Liver (tissue), 9 donors: ENCODE data around the gene YARS2. TPM values are rescaled to one million over a fixed set of nuclear protein-coding genes. Genes with fewer than 3 reads are reported as not detected.
A peak's percentile ranks its signal among the peaks of the same experiment; 100 is the strongest.

Experiments
- DNase-seq: peaks from one replicate; pipeline ENCODE4 v3.0.0-alpha.2; 2017; ENCODE audit warnings: low spot score
- H3K27ac ChIP-seq, 2 donors: one replicate each; pipeline ENCODE4 v1.7.0; 2013; ENCODE audit warnings: inconsistent platforms in 2 of 2, low read length in 2 of 2, control low read depth in 1 of 2, low read depth in 1 of 2, mild to moderate bottlenecking in 1 of 2
- H3K27me3 ChIP-seq, 4 donors: one replicate each; pipeline versions ENCODE4 v1.6.1 to v1.7.0; 2013; ENCODE audit warnings: low read length in 3 of 4, inconsistent platforms in 1 of 4, mild to moderate bottlenecking in 1 of 4, moderate library complexity in 1 of 4; ENCODE audit not compliant: control insufficient read depth in 4 of 4, insufficient read depth in 4 of 4
- H3K36me3 ChIP-seq, 4 donors: one replicate each; pipeline versions ENCODE4 v1.6.1 to v1.7.0; 2013; ENCODE audit warnings: low read length in 3 of 4, mild to moderate bottlenecking in 3 of 4, low read depth in 1 of 4, moderate library complexity in 1 of 4; ENCODE audit not compliant: control insufficient read depth in 4 of 4, insufficient read depth in 3 of 4
- H3K4me1 ChIP-seq, 4 donors: one replicate each; pipeline versions ENCODE4 v1.6.1 to v1.7.0; 2013; ENCODE audit warnings: low read length in 3 of 4, mild to moderate bottlenecking in 3 of 4, moderate library complexity in 1 of 4; ENCODE audit not compliant: control insufficient read depth in 4 of 4, insufficient read depth in 4 of 4
- H3K4me3 ChIP-seq, 3 donors: one replicate each; pipeline versions ENCODE4 v1.6.1 to v1.7.0; 2013; ENCODE audit warnings: low read length in 3 of 3, control low read depth in 1 of 3, low read depth in 1 of 3, mild to moderate bottlenecking in 1 of 3
- H3K9ac ChIP-seq, 2 donors: one replicate each; pipeline ENCODE4 v1.7.0; 2013; ENCODE audit warnings: low read length in 2 of 2, mild to moderate bottlenecking in 2 of 2, moderate library complexity in 2 of 2, control low read depth in 1 of 2, low read depth in 1 of 2
- H3K9me3 ChIP-seq, 4 donors: one replicate each; pipeline versions ENCODE4 v1.6.1 to v1.7.0; 2013; ENCODE audit warnings: low read length in 3 of 4; ENCODE audit not compliant: control insufficient read depth in 4 of 4
- ATF3 ChIP-seq: IDR thresholded peaks from 2 replicates; pipeline ENCODE4 v1.6.1; 2016; ENCODE audit warnings: antibody characterized with exemption
- CTCF ChIP-seq: fragments of 150-350 bp; IDR thresholded peaks from 2 replicates; pipeline ENCODE4 v1.5.1; 2017; ENCODE audit warnings: improper control_type of control experiment, low read depth, low read length; ENCODE audit not compliant: missing input control
- EGR1 ChIP-seq, 2 donors: IDR thresholded peaks; 2 replicates each; pipeline ENCODE4 v1.6.1; 2016 to 2018; ENCODE audit warnings: antibody characterized with exemption in 2 of 2, low read depth in 2 of 2
- FOXA1 ChIP-seq: IDR thresholded peaks from 2 replicates; pipeline ENCODE4 v1.6.1; 2016; ENCODE audit warnings: antibody characterized with exemption
- FOXA2 ChIP-seq: IDR thresholded peaks from 2 replicates; pipeline ENCODE4 v1.6.1; 2016; ENCODE audit warnings: antibody characterized with exemption
- GABPA ChIP-seq, 2 donors: IDR thresholded peaks in 1 of 2; conservative IDR thresholded peaks in 1 of 2; 2 replicates each; pipeline ENCODE4 v1.6.1; 2016; ENCODE audit warnings: antibody characterized with exemption in 2 of 2, mild to moderate bottlenecking in 1 of 2, moderate library complexity in 1 of 2
- HNF4A ChIP-seq, 2 donors: conservative IDR thresholded peaks; 2 replicates each; pipeline ENCODE4 v1.6.1; 2016; ENCODE audit warnings: antibody characterized with exemption in 2 of 2, mild to moderate bottlenecking in 2 of 2
- HNF4G ChIP-seq: IDR thresholded peaks from 2 replicates; pipeline ENCODE4 v1.6.1; 2016; ENCODE audit warnings: antibody characterized with exemption
- JUND ChIP-seq, 2 donors: IDR thresholded peaks; 2 replicates each; pipeline ENCODE4 v1.6.1; 2016; ENCODE audit warnings: antibody characterized with exemption in 2 of 2
- MAX ChIP-seq: IDR thresholded peaks from 2 replicates; pipeline ENCODE4 v1.6.1; 2016; ENCODE audit warnings: antibody characterized with exemption
- NR2F2 ChIP-seq: IDR thresholded peaks from 2 replicates; pipeline ENCODE4 v1.6.1; 2016; ENCODE audit warnings: antibody characterized with exemption
- RAD21 ChIP-seq, 2 donors: IDR thresholded peaks; 2 replicates each; pipeline ENCODE4 v1.6.1; 2016; ENCODE audit warnings: antibody characterized with exemption in 2 of 2, mild to moderate bottlenecking in 2 of 2
- REST ChIP-seq: IDR thresholded peaks from 2 replicates; pipeline ENCODE4 v1.6.1; 2016; ENCODE audit warnings: antibody characterized with exemption, mild to moderate bottlenecking
- RXRA ChIP-seq, 2 donors: IDR thresholded peaks; 2 replicates each; pipeline ENCODE4 v1.6.1; 2017 to 2018; ENCODE audit warnings: antibody characterized with exemption in 2 of 2, mild to moderate bottlenecking in 1 of 2
- SP1 ChIP-seq: IDR thresholded peaks from 2 replicates; pipeline ENCODE4 v1.6.1; 2018; ENCODE audit warnings: antibody characterized with exemption, mild to moderate bottlenecking
- TAF1 ChIP-seq: conservative IDR thresholded peaks from 2 replicates; pipeline ENCODE4 v1.6.1; 2016; ENCODE audit warnings: antibody characterized with exemption, mild to moderate bottlenecking
- YY1 ChIP-seq: IDR thresholded peaks from 2 replicates; pipeline ENCODE4 v1.6.1; 2016; ENCODE audit warnings: antibody characterized with exemption, mild to moderate bottlenecking
- ZBTB33 ChIP-seq: IDR thresholded peaks from 2 replicates; pipeline ENCODE4 v1.6.1; 2016; ENCODE audit warnings: antibody characterized with exemption
- WGBS: extraction: QIAGEN DNeasy Blood & Tissue Kit; methylation state at CpG from one replicate; pipeline ENCODE4 v1.1.7; 2013; 5-methylcytosine and 5-hydroxymethylcytosine counted together
- polyA plus RNA-seq, 2 donors: library from polyadenylated mRNA; stranded (reverse) in 1 of 2; unstranded in 1 of 2; fragments of 200-250 nt in 1 of 2; fragments of >200 nt in 1 of 2; fragmentation: Nextera tagmentation in 1 of 2; extraction: Ambion mirVana in 1 of 2; gene quantifications; one replicate each; pipeline versions ENCODE4 v1.2.1 to v1.2.3, GENCODE V29; 2013 to 2015
- total RNA-seq, 2 donors: library from RNA; depleted of rRNA; stranded (reverse); fragments of >200 nt; gene quantifications; one replicate each; pipeline ENCODE4 v1.2.3, GENCODE V29; 2014
- donor health status: healthy.
- donor health status: healthy.
- donor health status: healthy.
- donor health status: healthy.
- donor health status: healthy.

The YARS2 gene
- total RNA-seq (10 to 100 TPM; 11.4 to 16.4 TPM), polyA plus RNA-seq (1 to 10 TPM; 7.4 to 9.5 TPM)

GRCh38 chr12:32755654-32756475 lies at the start of gene YARS2:
TSS of gene YARS2 (minus strand) at chr12:32755897. CDS start at chr12:32755874, 23 bp downstream.
- Histone ChIP-seq H3K4me1 (peaks cover 0 to 18% (median 14%) of the 10 kb centered on the region in 4 donors), H3K27ac (peak within 1 kb of the TSS; percentile 68 to 84), H3K27me3 (no peaks in the 10 kb centered on the region), H3K36me3 (peaks cover 3 to 14% (median 7%) of the 10 kb centered on the region in 4 donors), H3K9ac (peak within 1 kb of the TSS; percentile 77 to 82), H3K4me3 (peak within 1 kb of the TSS; percentile 79 to 96 (median 79)), H3K9me3 (no peaks in the 10 kb centered on the region)
- peak; percentile 85 for TF ChIP-seq TAF1
- TF ChIP-seq ATF3: peak; percentile 55
- TF ChIP-seq EGR1 (IDR thresholded peaks at IDR 0.05; ENCODE audit: low read depth in 2 of 2): peak in 1 of 2 donors; percentile 21
- TF ChIP-seq RXRA (IDR thresholded peaks at IDR 0.05): peak; percentile 13 to 28
- peak; percentile 7 for TF ChIP-seq HNF4G
- TF ChIP-seq MAX: peak; percentile 61
- TF ChIP-seq RAD21 (IDR thresholded peaks at IDR 0.05): peak; percentile 99
- TF ChIP-seq HNF4A (conservative IDR thresholded peaks at IDR 0.05): peak; percentile 36 to 55
- peak; percentile 99 for TF ChIP-seq YY1
- no peak for TF ChIP-seq ZBTB33
- TF ChIP-seq NR2F2: no peak
- TF ChIP-seq FOXA2: no peak
- TF ChIP-seq CTCF: peak; percentile 86
- TF ChIP-seq GABPA (IDR thresholded peaks at IDR 0.05 in 1 of 2, conservative IDR thresholded peaks at IDR 0.05 in 1 of 2): peak in 1 of 2 donors; percentile 84
- TF ChIP-seq SP1: no peak
- no peak for TF ChIP-seq FOXA1
- no peak for TF ChIP-seq REST
- TF ChIP-seq JUND (IDR thresholded peaks at IDR 0.05): peak in 1 of 2 donors; percentile 74
- DNase-seq: peak; percentile 88
- under 1% methylated on average over 39 of the region's 39 CpGs for WGBS
